H9 (cell line): Measurements from ENCODE around the gene IQSEC1. TPM values are rescaled to one million over a fixed set of nuclear protein-coding genes. Genes with fewer than 3 reads are reported as not detected.

Source experiments
- DNase-seq: peaks from one replicate; pipeline ENCODE4 v3.0.0-alpha.2; 2017
- H2AFZ ChIP-seq: one replicate; pipeline ENCODE4 v1.6.1; 2013; ENCODE audit warnings: mild to moderate bottlenecking, low read length, control low read depth, moderate library complexity
- H2AK5ac ChIP-seq: 2 replicates; pipeline ENCODE4 v1.6.1; 2013; ENCODE audit warnings: low read length, control low read depth, mixed read lengths; ENCODE audit not compliant: insufficient read length
- H2BK120ac ChIP-seq: one replicate; pipeline ENCODE4 v1.6.1; 2013; ENCODE audit warnings: low read depth, mild to moderate bottlenecking, low read length, control low read depth, inconsistent platforms; ENCODE audit not compliant: poor library complexity, severe bottlenecking
- H2BK12ac ChIP-seq: 2 replicates; pipeline ENCODE4 v1.6.1; 2013; ENCODE audit warnings: low read length, control low read depth, mixed read lengths, low read depth; ENCODE audit not compliant: insufficient read length
- H2BK15ac ChIP-seq: 2 replicates; pipeline ENCODE4 v1.6.1; 2013; ENCODE audit warnings: low read depth, low read length, control low read depth
- H2BK20ac ChIP-seq: one replicate; pipeline ENCODE4 v1.6.1; 2013; ENCODE audit warnings: low read depth, mild to moderate bottlenecking, low read length, control low read depth, inconsistent platforms; ENCODE audit not compliant: poor library complexity, severe bottlenecking
- H2BK5ac ChIP-seq: 2 replicates; pipeline ENCODE4 v1.6.1; 2013; ENCODE audit warnings: low read length, control low read depth, mixed read lengths; ENCODE audit not compliant: insufficient read length
- H3K14ac ChIP-seq: 2 replicates; pipeline ENCODE4 v1.6.1; 2013; ENCODE audit warnings: low read length, control low read depth; ENCODE audit not compliant: insufficient read depth
- H3K18ac ChIP-seq: 2 replicates; pipeline ENCODE4 v1.6.1; 2013; ENCODE audit warnings: low read depth, mild to moderate bottlenecking, mixed read lengths, low read length, control low read depth; ENCODE audit not compliant: insufficient read length
- H3K23ac ChIP-seq: 2 replicates; pipeline ENCODE4 v1.6.1; 2013; ENCODE audit warnings: low read length, control low read depth, mixed read lengths, low read depth; ENCODE audit not compliant: insufficient read length
- H3K23me2 ChIP-seq: 2 replicates; pipeline ENCODE4 v1.6.1; 2013; ENCODE audit warnings: low read depth, mild to moderate bottlenecking, mixed read lengths, low read length, control low read depth; ENCODE audit not compliant: insufficient read length, poor library complexity, severe bottlenecking
- H3K27ac ChIP-seq: 2 replicates; pipeline ENCODE4 v1.5.1; 2013; ENCODE audit warnings: low read length, control low read depth, mixed read lengths, low read depth; ENCODE audit not compliant: insufficient read length
- H3K27me3 ChIP-seq: 2 replicates; pipeline ENCODE4 v1.6.1; 2013; ENCODE audit warnings: low read length, control low read depth, inconsistent platforms; ENCODE audit not compliant: insufficient read depth
- H3K4ac ChIP-seq: 2 replicates; pipeline ENCODE4 v1.6.1; 2013; ENCODE audit warnings: low read depth, mild to moderate bottlenecking, control low read depth, inconsistent platforms, low read length, moderate library complexity
- H3K4me1 ChIP-seq: 2 replicates; pipeline ENCODE4 v1.6.1; 2013; ENCODE audit warnings: low read length, control low read depth, inconsistent platforms; ENCODE audit not compliant: insufficient read depth
- H3K4me2 ChIP-seq: 2 replicates; pipeline ENCODE4 v1.6.1; 2013; ENCODE audit warnings: low read length, control low read depth, mixed read lengths; ENCODE audit not compliant: insufficient read length, insufficient read depth
- H3K56ac ChIP-seq: 2 replicates; pipeline ENCODE4 v1.6.1; 2013; ENCODE audit warnings: low read depth, mild to moderate bottlenecking, mixed read lengths, low read length, control low read depth; ENCODE audit not compliant: insufficient read length
- H3K79me1 ChIP-seq: 2 replicates; pipeline ENCODE4 v1.6.1; 2013; ENCODE audit warnings: low read depth, mild to moderate bottlenecking, moderate library complexity, low read length, control low read depth, inconsistent platforms; ENCODE audit not compliant: insufficient read depth, poor library complexity, severe bottlenecking
- H3K79me2 ChIP-seq: 2 replicates; pipeline ENCODE4 v1.6.1; 2013; ENCODE audit warnings: low read length, control low read depth, inconsistent platforms; ENCODE audit not compliant: insufficient read depth
- H3K9ac ChIP-seq: 2 replicates; pipeline ENCODE4 v1.6.1; 2013; ENCODE audit warnings: low read length, control low read depth, mixed read lengths; ENCODE audit not compliant: insufficient read length; ENCODE audit errors: extremely low read depth
- H3K9me3 ChIP-seq: one replicate; pipeline ENCODE4 v1.6.1; 2013; ENCODE audit warnings: low read depth, low read length, inconsistent platforms; ENCODE audit not compliant: control insufficient read depth
- H3T11ph ChIP-seq: one replicate; pipeline ENCODE4 v1.6.1; 2013; ENCODE audit warnings: mild to moderate bottlenecking, low read length, control low read depth, inconsistent platforms
- H4K20me1 ChIP-seq: one replicate; pipeline ENCODE4 v1.6.1; 2013; ENCODE audit not compliant: control insufficient read depth, insufficient read length, insufficient read depth
- H4K5ac ChIP-seq: 2 replicates; pipeline ENCODE4 v1.6.1; 2013; ENCODE audit warnings: low read depth, mild to moderate bottlenecking, mixed read lengths, low read length, control low read depth; ENCODE audit not compliant: insufficient read length
- H4K8ac ChIP-seq: replicated peaks from 2 replicates; pipeline ENCODE4 v1.6.1; 2013; ENCODE audit warnings: low read length, control low read depth, mixed read lengths, low read depth; ENCODE audit not compliant: insufficient read length
- H4K91ac ChIP-seq: 2 replicates; pipeline ENCODE4 v1.6.1; 2013; ENCODE audit warnings: low read depth, mild to moderate bottlenecking, moderate library complexity, mixed read lengths, low read length, control low read depth; ENCODE audit not compliant: insufficient read length
- H3K27ac Mint-ChIP-seq, 3 experiments: 2 replicates in 2 of 3; 3 replicates in 1 of 3; pipeline ENCODE4 v1.8.0; 2020 to 2021; ENCODE audit warnings: mixed read lengths in 3 of 3, mild to moderate bottlenecking in 1 of 3, moderate library complexity in 1 of 3
- H3K27me3 Mint-ChIP-seq: 2 replicates; pipeline ENCODE4 v1.8.0; 2021; ENCODE audit warnings: low read depth, mild to moderate bottlenecking, moderate library complexity, mixed read lengths
- H3K36me3 Mint-ChIP-seq, 3 experiments: 2 replicates in 2 of 3; 3 replicates in 1 of 3; pipeline ENCODE4 v1.8.0; 2020 to 2021; ENCODE audit warnings: low read depth in 3 of 3, mixed read lengths in 3 of 3; ENCODE audit not compliant: insufficient read depth in 1 of 3
- H3K4me1 Mint-ChIP-seq, 2 experiments: 2 replicates each; pipeline ENCODE4 v1.8.0; 2020; ENCODE audit warnings: mixed read lengths in 2 of 2
- H3K4me3 Mint-ChIP-seq, 2 experiments: 2 replicates in 1 of 2; 3 replicates in 1 of 2; pipeline ENCODE4 v1.8.0; 2020 to 2021; ENCODE audit warnings: mild to moderate bottlenecking in 2 of 2, mixed read lengths in 2 of 2, moderate library complexity in 1 of 2
- H3K9me3 Mint-ChIP-seq, 2 experiments: 2 replicates in 1 of 2; 3 replicates in 1 of 2; pipeline ENCODE4 v1.8.0; 2020; ENCODE audit warnings: mild to moderate bottlenecking in 2 of 2, mixed read lengths in 2 of 2, moderate library complexity in 1 of 2
- WGBS: extraction: QIAGEN DNeasy Blood & Tissue Kit; methylation state at CpG from one replicate; pipeline ENCODE4 v1.1.7; 2013; ENCODE audit warnings: missing lambda C conversion rate, low lambda C conversion rate, mixed read lengths; ENCODE audit not compliant: insufficient read length; ENCODE audit errors: extremely low coverage; 5-methylcytosine and 5-hydroxymethylcytosine counted together
- total RNA-seq: library from RNA; stranded (reverse); gene quantifications from 2 replicates; pipeline ENCODE4 v1.2.1, GENCODE V29; 2021
- TF ChIP-seq, protein P1 (sequence below): fragments of 200-600 bp; sonication (generic); conservative IDR thresholded peaks from 3 replicates; pipeline ENCODE4 v1.8.0; 2021; ENCODE audit warnings: antibody characterized with exemption, mild to moderate bottlenecking

IQSEC1 gene
- total RNA-seq, 1 experiment from 2014 or later: 19.1 TPM

GRCh38 chr3:12965999-12966846 lies 107.0 kb downstream of the IQSEC1 start:
- TF ChIP-seq, protein P1, sequence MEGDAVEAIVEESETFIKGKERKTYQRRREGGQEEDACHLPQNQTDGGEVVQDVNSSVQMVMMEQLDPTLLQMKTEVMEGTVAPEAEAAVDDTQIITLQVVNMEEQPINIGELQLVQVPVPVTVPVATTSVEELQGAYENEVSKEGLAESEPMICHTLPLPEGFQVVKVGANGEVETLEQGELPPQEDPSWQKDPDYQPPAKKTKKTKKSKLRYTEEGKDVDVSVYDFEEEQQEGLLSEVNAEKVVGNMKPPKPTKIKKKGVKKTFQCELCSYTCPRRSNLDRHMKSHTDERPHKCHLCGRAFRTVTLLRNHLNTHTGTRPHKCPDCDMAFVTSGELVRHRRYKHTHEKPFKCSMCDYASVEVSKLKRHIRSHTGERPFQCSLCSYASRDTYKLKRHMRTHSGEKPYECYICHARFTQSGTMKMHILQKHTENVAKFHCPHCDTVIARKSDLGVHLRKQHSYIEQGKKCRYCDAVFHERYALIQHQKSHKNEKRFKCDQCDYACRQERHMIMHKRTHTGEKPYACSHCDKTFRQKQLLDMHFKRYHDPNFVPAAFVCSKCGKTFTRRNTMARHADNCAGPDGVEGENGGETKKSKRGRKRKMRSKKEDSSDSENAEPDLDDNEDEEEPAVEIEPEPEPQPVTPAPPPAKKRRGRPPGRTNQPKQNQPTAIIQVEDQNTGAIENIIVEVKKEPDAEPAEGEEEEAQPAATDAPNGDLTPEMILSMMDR: no peak
- no peak overlapping the region for H3K18ac ChIP-seq
- no peak overlapping the region for H3K4ac ChIP-seq
- H3K23ac ChIP-seq: no peak overlapping the region
- H3K14ac ChIP-seq: no peak overlapping the region
- H3K27me3 ChIP-seq: no peaks in the 10 kb centered on the region
- no peak overlapping the region for H2BK12ac ChIP-seq
- H2BK5ac ChIP-seq: no peak overlapping the region
- H3K4me2 ChIP-seq: peak overlapping the region; percentile 37
- no peak overlapping the region for H3K27ac ChIP-seq
- H3K27ac Mint-ChIP-seq: no peak overlapping the region
- peaks cover 6% of the 10 kb centered on the region for H3K79me1 ChIP-seq
- peak overlapping the region; percentile 85 to 91 for H3K4me3 Mint-ChIP-seq
- H4K91ac ChIP-seq: no peak overlapping the region
- H2BK20ac ChIP-seq: no peak overlapping the region
- no peaks in the 10 kb centered on the region; the same call in 1 of the 2 replicates for H3K4me1 ChIP-seq
- DNase-seq: no peak
- H3K56ac ChIP-seq: no peak overlapping the region
- H2AFZ ChIP-seq: no peak overlapping the region
- H2BK15ac ChIP-seq: no peak overlapping the region
- H3K9me3 ChIP-seq: no peaks in the 10 kb centered on the region
- H3K9ac ChIP-seq: no peak overlapping the region
- H3K23me2 ChIP-seq: peaks cover 9% of the 10 kb centered on the region
- H3K4me1 Mint-ChIP-seq: peaks cover 36 to 47% of the 10 kb centered on the region in 2 experiments
- H4K8ac ChIP-seq: no peak overlapping the region
- no peak overlapping the region for H3T11ph ChIP-seq
- no peaks in the 10 kb centered on the region for H3K9me3 Mint-ChIP-seq
- H2BK120ac ChIP-seq: no peak overlapping the region
- no peaks in the 10 kb centered on the region for H4K20me1 ChIP-seq
- peaks cover 0 to 3% (median 2%) of the 10 kb centered on the region in 3 experiments; a peak in 3 of 7 replicates for H3K36me3 Mint-ChIP-seq
- peaks cover 31% of the 10 kb centered on the region for H3K27me3 Mint-ChIP-seq
- WGBS: no CpG with 5 or more reads among the region's 11 CpGs
- H2AK5ac ChIP-seq: no peak overlapping the region
- H3K79me2 ChIP-seq: no peaks in the 10 kb centered on the region; the same call in 1 of the 2 replicates
- no peak overlapping the region for H4K5ac ChIP-seq
